ENCODE measurements around the gene USP5. TPM values are rescaled to one million over a fixed set of nuclear protein-coding genes. Genes with fewer than 3 reads are reported as not detected.

Gene USP5
- polyA plus RNA-seq, 2 of the 4 experiments (the other 2 are of a cell fraction), result 58.6 to 78.2 TPM

GRCh38 chr12:6868211-6869048 is 16.5 kb downstream of the USP5 start:
- H3K4me1 ChIP-seq, result peaks cover 42% of the 10 kb centered on the region
- no peaks in the 10 kb centered on the region for H3K9me3 ChIP-seq
- TF ChIP-seq KDM1A (IDR thresholded peaks at IDR 0.05; ENCODE audit: low read depth), result no peak
- TF ChIP-seq, protein P1, sequence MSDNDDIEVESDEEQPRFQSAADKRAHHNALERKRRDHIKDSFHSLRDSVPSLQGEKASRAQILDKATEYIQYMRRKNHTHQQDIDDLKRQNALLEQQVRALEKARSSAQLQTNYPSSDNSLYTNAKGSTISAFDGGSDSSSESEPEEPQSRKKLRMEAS (IDR thresholded peaks at IDR 0.05), result peak; percentile 19; the same call in 1 of the 2 replicates
- WGBS (ENCODE audit: missing lambda C conversion rate), result 2% methylated on average over 22 of the region's 22 CpGs
- DNase-seq (ENCODE audit: low read depth in 1 of 2, low spot score in 1 of 2) (no peak), ATAC-seq (no peak), FAIRE-seq (no peak)
- ChIA-PET POLR2A (interaction anchor here (0.5 to 6.0 kb wide), 15 partner anchors 10 to 179 kb away, joined by 4 to 105 read pairs (median 9); partner anchors contain the start of genes C12orf57, CDCA3, MLF2 and PTMS), CTCF (interaction anchor here (0.6 to 17.9 kb wide), 24 partner anchors 10 to 545 kb away, joined by 3 to 399 read pairs (median 6); partner anchors contain the start of genes ATN1, C12orf57, CDCA3 and ENO2)
- peak overlapping the region; percentile 100 for H3K4me2 ChIP-seq
- H3K4me3 ChIP-seq, result peak overlapping the region; percentile 100
- H3K27ac ChIP-seq, result peak overlapping the region; percentile 97 to 99

DNA sequence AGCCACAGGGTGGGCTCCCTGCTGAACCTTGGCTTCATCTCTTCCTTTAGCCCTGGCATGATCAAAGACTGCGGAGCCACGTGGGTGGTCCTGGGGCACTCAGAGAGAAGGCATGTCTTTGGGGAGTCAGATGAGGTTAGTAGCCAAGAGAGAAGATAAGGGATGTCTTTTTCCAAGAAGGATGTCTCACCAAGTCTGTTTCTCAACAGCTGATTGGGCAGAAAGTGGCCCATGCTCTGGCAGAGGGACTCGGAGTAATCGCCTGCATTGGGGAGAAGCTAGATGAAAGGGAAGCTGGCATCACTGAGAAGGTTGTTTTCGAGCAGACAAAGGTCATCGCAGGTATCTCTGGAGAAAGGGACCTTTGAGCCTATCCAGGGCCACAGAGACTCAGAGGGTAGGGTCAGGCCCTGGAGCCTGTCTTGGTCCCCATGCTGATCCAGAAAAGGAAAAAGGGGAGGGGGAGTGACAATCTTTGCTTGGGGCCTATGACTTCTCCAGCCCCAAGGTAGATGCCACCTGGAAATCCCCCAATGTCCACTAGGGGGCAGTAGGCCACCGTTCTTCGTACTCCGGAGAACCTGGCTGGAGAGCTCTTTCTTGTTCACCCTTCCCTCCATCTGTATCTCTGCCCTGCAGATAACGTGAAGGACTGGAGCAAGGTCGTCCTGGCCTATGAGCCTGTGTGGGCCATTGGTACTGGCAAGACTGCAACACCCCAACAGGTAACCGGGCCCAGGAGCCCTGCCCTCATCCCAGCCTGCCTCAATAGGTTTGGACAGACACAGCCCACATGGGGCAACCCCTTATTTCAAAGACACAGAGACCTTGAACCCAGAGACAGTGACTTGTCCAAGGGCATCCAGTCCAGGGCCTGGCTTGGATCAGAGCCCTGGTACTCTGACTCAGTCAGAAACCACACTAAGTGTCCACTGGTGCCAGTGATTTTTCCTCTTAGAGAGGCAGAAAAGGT is 17.4 kb downstream of the USP5 start:
- DNase-seq (ENCODE audit: low read depth in 1 of 2, low spot score in 1 of 2) (peak; percentile 82 to 86), FAIRE-seq (no peak), ATAC-seq (peak; percentile 6 to 13; a peak in 4 of 6 replicates)
- peaks cover 44% of the 10 kb centered on the region for H3K4me1 ChIP-seq
- 26% methylated on average over 10 of the region's 12 CpGs for WGBS (ENCODE audit: missing lambda C conversion rate)
- peak overlapping the region; percentile 100 for H3K4me2 ChIP-seq
- ChIA-PET CTCF (interaction anchor here (0.6 to 17.9 kb wide), 35 partner anchors 10 to 546 kb away, joined by 3 to 399 read pairs (median 5); partner anchors contain the start of genes ATN1, C12orf57, CDCA3 and ENO2), POLR2A (interaction anchor here (0.7 to 6.0 kb wide), 10 partner anchors 17 to 180 kb away, joined by 3 to 105 read pairs (median 6); partner anchors contain the start of genes C12orf57, CDCA3, MLF2 and RNU7-1)
- H3K27ac ChIP-seq, result peak overlapping the region; percentile 97 to 99
- H3K9me3 ChIP-seq, result no peaks in the 10 kb centered on the region
- peak overlapping the region; percentile 100 for H3K4me3 ChIP-seq
- TF ChIP-seq, protein P2, sequence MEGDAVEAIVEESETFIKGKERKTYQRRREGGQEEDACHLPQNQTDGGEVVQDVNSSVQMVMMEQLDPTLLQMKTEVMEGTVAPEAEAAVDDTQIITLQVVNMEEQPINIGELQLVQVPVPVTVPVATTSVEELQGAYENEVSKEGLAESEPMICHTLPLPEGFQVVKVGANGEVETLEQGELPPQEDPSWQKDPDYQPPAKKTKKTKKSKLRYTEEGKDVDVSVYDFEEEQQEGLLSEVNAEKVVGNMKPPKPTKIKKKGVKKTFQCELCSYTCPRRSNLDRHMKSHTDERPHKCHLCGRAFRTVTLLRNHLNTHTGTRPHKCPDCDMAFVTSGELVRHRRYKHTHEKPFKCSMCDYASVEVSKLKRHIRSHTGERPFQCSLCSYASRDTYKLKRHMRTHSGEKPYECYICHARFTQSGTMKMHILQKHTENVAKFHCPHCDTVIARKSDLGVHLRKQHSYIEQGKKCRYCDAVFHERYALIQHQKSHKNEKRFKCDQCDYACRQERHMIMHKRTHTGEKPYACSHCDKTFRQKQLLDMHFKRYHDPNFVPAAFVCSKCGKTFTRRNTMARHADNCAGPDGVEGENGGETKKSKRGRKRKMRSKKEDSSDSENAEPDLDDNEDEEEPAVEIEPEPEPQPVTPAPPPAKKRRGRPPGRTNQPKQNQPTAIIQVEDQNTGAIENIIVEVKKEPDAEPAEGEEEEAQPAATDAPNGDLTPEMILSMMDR (IDR thresholded peaks at IDR 0.05), result peak; percentile 91
- TF ChIP-seq TP53 (CRISPR knock-in tag; IDR thresholded peaks at IDR 0.05) (no peak), MYC (IDR thresholded peaks at IDR 0.05; ENCODE audit: borderline replicate concordance, low read length) (no peak), E2F6 (IDR thresholded peaks at IDR 0.05; ENCODE audit: borderline replicate concordance, low read depth) (no peak), SMC3 (IDR thresholded peaks at IDR 0.05) (peak; percentile 46), NPAS2 (CRISPR knock-in tag; IDR thresholded peaks at IDR 0.05; ENCODE audit: borderline replicate concordance) (no peak), CBX2 (IDR thresholded peaks at IDR 0.05; ENCODE audit: borderline replicate concordance, low read depth) (no peak), BHLHE40 (IDR thresholded peaks at IDR 0.05; ENCODE audit: low read depth, low read length) (no peak), FOXS1 (CRISPR knock-in tag; IDR thresholded peaks at IDR 0.05) (no peak), CEBPB (IDR thresholded peaks at IDR 0.05) (no peak), ZNF302 (CRISPR knock-in tag; IDR thresholded peaks at IDR 0.05) (no peak), CHD2 (IDR thresholded peaks at IDR 0.05; ENCODE audit: low read length, partially characterized antibody) (no peak), EHF (CRISPR knock-in tag; IDR thresholded peaks at IDR 0.05) (no peak), HES2 (IDR thresholded peaks at IDR 0.05) (no peak), HOXB5 (CRISPR knock-in tag; IDR thresholded peaks at IDR 0.05) (no peak), MAFK (IDR thresholded peaks at IDR 0.05; ENCODE audit: partially characterized antibody) (peak; percentile 1), JUN (IDR thresholded peaks at IDR 0.05) (no peak; a peak in 2 of 5 replicates), ZSCAN20 (CRISPR knock-in tag; IDR thresholded peaks at IDR 0.05) (no peak), KDM1A (IDR thresholded peaks at IDR 0.05; ENCODE audit: low read depth) (no peak), EHMT2 (IDR thresholded peaks at IDR 0.05; ENCODE audit: low read depth) (no peak), HEYL (CRISPR knock-in tag; IDR thresholded peaks at IDR 0.05) (no peak), FOSL2 (IDR thresholded peaks at IDR 0.05) (no peak), FOSL2 (CRISPR knock-in tag; IDR thresholded peaks at IDR 0.05) (no peak), KDM5A (IDR thresholded peaks at IDR 0.05) (no peak), RCOR1 (IDR thresholded peaks at IDR 0.05; ENCODE audit: low read depth, low read length) (no peak)
- TF ChIP-seq, protein P1 (IDR thresholded peaks at IDR 0.05), result peak; percentile 18; the same call in 1 of the 2 replicates
- TF ChIP-seq, protein P3, sequence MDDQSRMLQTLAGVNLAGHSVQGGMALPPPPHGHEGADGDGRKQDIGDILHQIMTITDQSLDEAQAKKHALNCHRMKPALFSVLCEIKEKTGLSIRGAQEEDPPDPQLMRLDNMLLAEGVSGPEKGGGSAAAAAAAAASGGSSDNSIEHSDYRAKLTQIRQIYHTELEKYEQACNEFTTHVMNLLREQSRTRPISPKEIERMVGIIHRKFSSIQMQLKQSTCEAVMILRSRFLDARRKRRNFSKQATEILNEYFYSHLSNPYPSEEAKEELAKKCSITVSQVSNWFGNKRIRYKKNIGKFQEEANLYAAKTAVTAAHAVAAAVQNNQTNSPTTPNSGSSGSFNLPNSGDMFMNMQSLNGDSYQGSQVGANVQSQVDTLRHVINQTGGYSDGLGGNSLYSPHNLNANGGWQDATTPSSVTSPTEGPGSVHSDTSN (IDR thresholded peaks at IDR 0.05), result peak; percentile 80
- TF ChIP-seq, protein P4, sequence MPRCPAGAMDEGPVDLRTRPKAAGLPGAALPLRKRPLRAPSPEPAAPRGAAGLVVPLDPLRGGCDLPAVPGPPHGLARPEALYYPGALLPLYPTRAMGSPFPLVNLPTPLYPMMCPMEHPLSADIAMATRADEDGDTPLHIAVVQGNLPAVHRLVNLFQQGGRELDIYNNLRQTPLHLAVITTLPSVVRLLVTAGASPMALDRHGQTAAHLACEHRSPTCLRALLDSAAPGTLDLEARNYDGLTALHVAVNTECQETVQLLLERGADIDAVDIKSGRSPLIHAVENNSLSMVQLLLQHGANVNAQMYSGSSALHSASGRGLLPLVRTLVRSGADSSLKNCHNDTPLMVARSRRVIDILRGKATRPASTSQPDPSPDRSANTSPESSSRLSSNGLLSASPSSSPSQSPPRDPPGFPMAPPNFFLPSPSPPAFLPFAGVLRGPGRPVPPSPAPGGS (IDR thresholded peaks at IDR 0.05), result 0 out of 3 replicates have a peak, but pooled peaks have one; percentile 6

Data from A549 (cell line).